Effector memory CD8-positive, alpha-beta T cell (primary cell): ENCODE measurements around the gene ANO1.

Experiments
- ATAC-seq: fragments of 150-1000 bp; cut with Tn5 transposase; replicated peaks from 2 replicates; pipeline ENCODE4 v1.10.0; 2021; ENCODE audit warnings: mild to moderate bottlenecking, moderate library complexity
- DNase-seq, 3 experiments: peaks; one replicate each; pipeline ENCODE4 v3.0.0; 2021
- H3K27ac Mint-ChIP-seq, 2 donors: one replicate each; pipeline ENCODE4 v1.8.0; 2022; ENCODE audit warnings: mild to moderate bottlenecking in 2 of 2, mixed read lengths in 2 of 2, moderate library complexity in 2 of 2
- H3K27me3 Mint-ChIP-seq, 2 donors: one replicate each; pipeline ENCODE4 v1.8.0; 2022; ENCODE audit warnings: mixed read lengths in 2 of 2
- H3K36me3 Mint-ChIP-seq: one replicate; pipeline ENCODE4 v1.8.0; 2022; ENCODE audit warnings: mild to moderate bottlenecking, moderate library complexity, mixed read lengths; ENCODE audit not compliant: insufficient read depth
- H3K4me1 Mint-ChIP-seq, 2 donors: one replicate each; pipeline ENCODE4 v1.8.0; 2022; ENCODE audit warnings: low read depth in 2 of 2, mixed read lengths in 2 of 2
- H3K4me3 Mint-ChIP-seq, 2 donors: one replicate each; pipeline ENCODE4 v1.8.0; 2022; ENCODE audit warnings: mild to moderate bottlenecking in 2 of 2, mixed read lengths in 2 of 2, moderate library complexity in 2 of 2
- H3K9me3 Mint-ChIP-seq, 2 donors: one replicate each; pipeline ENCODE4 v1.8.0; 2022; ENCODE audit warnings: mixed read lengths in 2 of 2

The ANO1 gene

DNA sequence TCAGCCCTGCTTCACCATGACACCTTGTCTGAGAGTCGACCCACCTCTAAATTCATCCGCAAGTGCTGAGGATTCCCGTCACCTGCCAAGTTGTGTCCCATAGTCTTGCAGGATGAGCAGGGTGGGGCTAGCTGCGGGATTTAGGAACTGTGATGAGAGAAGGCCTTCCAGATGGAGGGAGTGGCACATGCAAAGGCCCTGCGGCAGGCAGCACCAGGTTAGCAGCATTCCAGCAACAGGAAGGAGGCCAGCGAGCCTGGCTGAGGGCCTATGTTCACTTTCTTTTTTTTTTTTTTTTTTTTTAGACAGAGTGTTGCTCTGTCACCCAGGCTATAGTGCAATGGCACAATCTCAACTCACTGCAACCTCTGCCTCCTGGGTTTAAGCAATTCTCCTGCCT, 31.8 kb downstream of the ANO1 start:
- Mint-ChIP-seq H3K9me3 (no peaks in the 10 kb centered on the region), H3K4me3 (no peak overlapping the region), H3K27me3 (peaks cover 15 to 93% of the 10 kb centered on the region in 2 donors), H3K4me1 (peaks cover 0 to 9% of the 10 kb centered on the region in 2 donors), H3K36me3 (no peaks in the 10 kb centered on the region), H3K27ac (no peak overlapping the region)
- ATAC-seq (no peak), DNase-seq (no peak)

DNA sequence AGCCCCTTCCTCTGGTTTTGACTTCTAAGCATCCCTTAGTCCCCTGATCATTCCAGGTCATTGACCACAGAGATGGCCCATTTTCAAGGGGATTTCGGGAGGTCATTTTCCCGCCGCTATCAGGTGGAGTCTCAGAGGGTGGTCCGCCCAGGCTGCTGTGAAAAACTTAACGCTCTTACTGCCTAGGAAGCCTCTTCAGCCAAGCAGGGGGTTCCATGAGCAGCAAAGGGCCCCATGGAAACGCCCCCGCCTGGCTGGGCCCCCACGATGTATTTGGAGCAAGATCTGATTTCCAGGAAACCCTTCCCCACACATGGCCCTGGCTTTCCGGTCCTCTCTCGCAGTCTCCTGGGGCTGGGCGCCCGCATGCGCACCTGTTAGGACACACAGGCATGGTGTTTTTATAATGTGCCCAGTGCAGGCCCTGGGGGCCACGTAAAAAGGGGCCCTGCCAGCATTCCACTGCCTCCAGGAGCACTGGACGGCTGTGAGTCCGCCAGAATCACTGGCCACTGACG, 32.5 kb downstream of the ANO1 start:
- H3K27me3 Mint-ChIP-seq: peaks cover 15 to 92% of the 10 kb centered on the region in 2 donors
- no peak overlapping the region for H3K4me3 Mint-ChIP-seq
- DNase-seq: no peak
- H3K4me1 Mint-ChIP-seq: peaks cover 0 to 9% of the 10 kb centered on the region in 2 donors
- H3K27ac Mint-ChIP-seq: no peak overlapping the region
- no peaks in the 10 kb centered on the region for H3K36me3 Mint-ChIP-seq
- no peak for ATAC-seq
- no peaks in the 10 kb centered on the region for H3K9me3 Mint-ChIP-seq

DNA sequence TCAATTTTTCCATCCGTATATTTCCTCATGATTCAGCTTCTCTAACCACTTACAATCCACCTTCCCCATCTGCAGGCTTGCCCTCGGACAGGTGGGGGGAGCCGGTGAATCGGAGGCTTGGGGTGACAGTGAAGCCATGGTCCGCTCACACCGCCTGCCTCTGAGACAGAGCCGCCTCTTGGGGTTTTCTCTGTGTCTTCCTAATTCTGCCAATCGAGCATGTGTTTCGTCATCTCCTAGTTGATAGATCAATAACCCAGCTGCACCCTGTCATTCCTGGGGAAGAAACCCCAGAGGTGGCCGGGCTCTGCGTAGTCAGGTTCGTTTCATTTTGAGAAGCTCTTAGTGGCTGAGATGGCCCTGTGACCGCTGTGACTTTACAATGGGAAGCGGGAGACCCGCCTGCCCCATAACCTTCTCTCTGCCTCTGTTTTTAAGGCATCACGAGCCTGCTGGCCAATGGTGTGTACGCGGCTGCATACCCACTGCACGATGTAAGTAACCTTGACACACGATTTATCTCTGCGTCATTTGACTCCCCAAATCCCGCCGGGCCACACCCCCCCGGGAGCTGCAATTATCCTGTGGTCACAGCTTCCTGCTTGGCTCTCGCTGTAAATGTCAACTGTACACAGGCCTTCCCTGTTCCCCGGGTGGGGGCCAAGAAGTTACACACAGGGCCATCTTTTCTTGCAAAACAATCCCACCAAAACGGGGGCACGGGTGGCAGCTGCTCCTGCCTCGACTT, 33.3 kb downstream of the ANO1 start:
- Mint-ChIP-seq H3K4me3 (peak overlapping the region in 1 of 2 donors; percentile 42), H3K4me1 (peaks cover 0 to 9% of the 10 kb centered on the region in 2 donors), H3K36me3 (no peaks in the 10 kb centered on the region), H3K27ac (no peak overlapping the region), H3K27me3 (peaks cover 19 to 93% of the 10 kb centered on the region in 2 donors), H3K9me3 (no peaks in the 10 kb centered on the region)
- no peak for ATAC-seq
- no peak for DNase-seq

DNA sequence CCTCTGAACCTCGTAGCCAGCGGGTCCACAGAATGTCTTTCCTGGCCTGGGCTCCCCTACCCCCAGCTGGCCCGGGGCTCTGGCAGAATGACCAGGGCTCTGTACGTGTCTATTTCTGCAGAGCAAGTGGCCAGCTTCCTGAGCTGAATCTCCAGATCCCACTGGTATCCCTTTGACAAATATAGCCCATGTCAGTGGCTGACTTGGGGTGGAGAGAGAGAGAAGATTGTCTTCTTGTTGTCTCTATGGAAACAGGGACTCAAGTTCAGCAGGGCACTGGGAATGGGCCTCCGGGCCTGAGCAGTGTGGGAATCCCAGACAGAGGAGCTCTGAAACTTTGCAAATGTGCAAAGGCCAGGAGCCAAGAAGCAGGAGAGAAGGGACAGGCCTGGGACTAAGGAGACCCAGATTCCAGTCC, 33.9 kb downstream of the ANO1 start:
- ATAC-seq (no peak), DNase-seq (no peak)
- Mint-ChIP-seq H3K4me3 (peak overlapping the region in 1 of 2 donors; percentile 14), H3K36me3 (no peaks in the 10 kb centered on the region), H3K27ac (no peak overlapping the region), H3K27me3 (peaks cover 19 to 93% of the 10 kb centered on the region in 2 donors), H3K9me3 (no peaks in the 10 kb centered on the region), H3K4me1 (peaks cover 0 to 9% of the 10 kb centered on the region in 2 donors)

DNA sequence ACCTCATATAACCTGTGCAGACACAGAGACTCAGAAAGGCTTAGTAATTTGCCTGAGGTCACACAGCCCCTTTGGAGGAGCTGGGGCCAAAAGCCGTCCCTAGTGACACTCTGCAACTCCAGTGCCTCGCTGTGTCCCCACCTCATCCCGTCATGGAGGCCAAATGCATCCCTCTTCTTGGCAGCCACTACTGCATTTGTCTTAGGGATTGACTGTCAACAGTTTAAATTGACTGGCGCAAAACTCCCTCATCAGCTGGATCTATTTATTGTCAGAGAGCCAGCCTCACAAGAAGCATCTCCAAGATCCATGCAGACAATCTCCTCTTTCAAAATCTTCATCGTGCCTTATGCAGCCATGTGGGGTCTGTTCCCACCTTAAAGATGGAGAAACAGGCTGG, 35.7 kb downstream of the ANO1 start:
- no peak overlapping the region for H3K27ac Mint-ChIP-seq
- H3K36me3 Mint-ChIP-seq: no peaks in the 10 kb centered on the region

DNA sequence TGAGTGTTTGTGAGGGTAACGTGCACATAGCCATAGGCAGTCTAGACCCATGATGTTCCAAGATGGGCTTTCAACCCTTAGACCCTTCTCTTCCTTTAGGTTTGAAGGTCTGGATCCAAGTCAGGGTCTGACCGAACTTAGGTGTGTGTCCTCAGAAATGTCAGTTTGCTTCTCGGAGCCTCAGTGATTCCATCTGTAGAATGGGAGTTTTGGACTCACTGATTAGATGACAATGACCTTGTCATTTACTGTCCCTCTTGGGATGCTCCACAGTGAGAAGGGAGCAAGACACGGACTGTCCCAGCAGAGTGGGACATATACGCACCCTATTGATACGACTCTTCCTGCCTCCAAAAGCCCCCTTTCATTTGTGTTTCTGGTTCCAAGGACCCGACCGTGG, 37.7 kb downstream of the ANO1 start:
- H3K9me3 Mint-ChIP-seq: peaks cover 5 to 20% of the 10 kb centered on the region in 2 donors
- DNase-seq (no peak), ATAC-seq (no peak)
- peaks cover 34 to 83% of the 10 kb centered on the region in 2 donors for H3K27me3 Mint-ChIP-seq
- peaks cover 0 to 9% of the 10 kb centered on the region in 2 donors for H3K4me1 Mint-ChIP-seq
- H3K27ac Mint-ChIP-seq: no peak overlapping the region
- H3K36me3 Mint-ChIP-seq: no peaks in the 10 kb centered on the region
- H3K4me3 Mint-ChIP-seq: no peak overlapping the region

More for the DNA sequence above, 35.7 kb downstream of the ANO1 start:
- Mint-ChIP-seq H3K4me1 (peaks cover 0 to 9% of the 10 kb centered on the region in 2 donors), H3K4me3 (no peak overlapping the region), H3K9me3 (peaks cover 2 to 9% of the 10 kb centered on the region in 2 donors), H3K27me3 (peaks cover 33 to 94% of the 10 kb centered on the region in 2 donors)
- DNase-seq: no peak
- no peak for ATAC-seq

DNA sequence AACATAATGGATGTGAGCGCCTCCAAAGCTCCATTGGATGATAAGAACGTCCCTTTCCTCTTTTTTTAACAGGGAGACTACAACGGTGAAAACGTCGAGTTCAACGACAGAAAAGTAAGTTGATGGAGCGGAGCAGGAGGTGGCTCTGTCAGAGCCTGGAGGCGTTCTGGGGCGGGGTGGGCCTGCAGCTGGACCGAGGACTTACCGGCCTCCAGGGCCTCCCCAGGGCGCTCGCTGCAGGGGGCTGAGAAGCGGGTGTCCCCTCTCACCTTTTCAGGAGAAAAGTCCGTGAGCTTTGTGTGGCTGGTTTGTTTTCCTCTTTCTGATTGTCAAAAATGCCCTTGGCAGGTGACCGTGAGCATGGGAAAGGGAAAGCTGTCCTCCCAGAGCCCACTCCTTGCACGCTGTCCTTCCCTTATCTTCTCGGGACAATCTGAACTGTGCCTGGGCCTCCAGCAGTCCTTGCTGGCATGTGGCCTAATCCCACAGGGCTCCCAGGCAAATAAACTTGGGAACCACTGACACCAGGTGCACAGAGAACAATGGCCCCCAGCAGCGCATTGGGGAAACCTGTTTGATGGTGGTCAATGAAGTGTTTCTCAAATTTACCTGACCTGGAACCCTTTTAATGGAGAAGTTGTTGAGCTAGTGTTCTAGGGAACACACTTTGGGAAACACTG, 38.4 kb downstream of the ANO1 start:
- no peaks in the 10 kb centered on the region for H3K36me3 Mint-ChIP-seq
- ATAC-seq (no peak), DNase-seq (no peak)

DNA sequence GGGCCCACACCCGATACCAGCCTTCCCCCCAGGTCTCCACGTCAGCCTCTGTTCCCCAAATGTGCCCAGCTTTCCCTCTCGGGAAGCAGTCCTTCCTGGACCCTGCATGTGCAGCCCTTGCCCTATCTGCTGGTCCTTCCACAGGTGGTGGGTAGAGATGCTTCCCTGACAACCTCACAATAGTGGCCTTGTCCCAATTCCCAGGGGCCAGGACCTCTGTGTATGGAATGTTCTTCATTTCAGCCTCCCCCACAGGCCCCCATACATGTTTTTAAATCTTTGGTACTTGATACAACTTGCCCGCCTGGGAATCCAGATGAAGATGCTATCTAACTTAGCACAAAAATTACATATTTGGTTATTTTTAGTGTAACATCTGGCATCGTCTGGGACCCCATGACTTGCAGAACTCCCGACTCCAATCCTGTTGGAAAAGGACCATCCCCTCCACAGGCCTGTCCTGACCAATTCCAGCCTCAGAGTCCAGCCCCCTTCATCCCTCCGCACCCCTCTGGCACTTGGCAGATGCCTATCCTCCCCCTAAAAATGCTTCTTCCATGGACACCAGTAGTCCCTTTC, 39.5 kb downstream of the ANO1 start:
- DNase-seq (no peak), ATAC-seq (no peak)
- peaks cover 5 to 20% of the 10 kb centered on the region in 2 donors for H3K9me3 Mint-ChIP-seq
- H3K4me3 Mint-ChIP-seq: no peak overlapping the region
- no peaks in the 10 kb centered on the region for H3K36me3 Mint-ChIP-seq
- no peak overlapping the region for H3K27ac Mint-ChIP-seq
- H3K4me1 Mint-ChIP-seq: no peaks in the 10 kb centered on the region
- H3K27me3 Mint-ChIP-seq: peaks cover 27 to 64% of the 10 kb centered on the region in 2 donors

More for the DNA sequence above, 38.4 kb downstream of the ANO1 start:
- no peak overlapping the region for H3K4me3 Mint-ChIP-seq
- H3K27ac Mint-ChIP-seq: no peak overlapping the region
- peaks cover 5 to 20% of the 10 kb centered on the region in 2 donors for H3K9me3 Mint-ChIP-seq
- peaks cover 28 to 75% of the 10 kb centered on the region in 2 donors for H3K27me3 Mint-ChIP-seq
- peaks cover 0 to 5% of the 10 kb centered on the region in 2 donors for H3K4me1 Mint-ChIP-seq

DNA sequence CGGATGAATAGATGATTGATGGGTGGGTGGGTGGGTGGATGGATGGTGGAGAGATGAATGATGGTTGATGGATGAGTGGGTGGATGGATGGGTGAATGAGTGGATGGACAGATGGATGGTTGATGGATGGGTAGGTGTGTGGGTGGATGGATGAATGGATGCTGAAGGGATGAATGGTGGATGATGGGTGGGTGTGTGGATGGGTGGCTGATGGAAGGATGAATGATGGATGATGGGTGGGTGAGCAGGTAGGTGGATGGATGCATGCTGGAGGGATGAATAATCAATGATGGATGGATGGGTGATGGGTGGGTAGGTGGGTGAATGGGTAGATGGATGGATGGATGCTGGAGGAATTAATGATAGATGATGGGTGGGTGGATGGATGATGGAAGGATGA, 40.5 kb downstream of the ANO1 start:
- H3K4me3 Mint-ChIP-seq: no peak overlapping the region
- ATAC-seq: no peak
- no peak overlapping the region for H3K27ac Mint-ChIP-seq
- no peaks in the 10 kb centered on the region for H3K36me3 Mint-ChIP-seq
- H3K27me3 Mint-ChIP-seq: peaks cover 26 to 55% of the 10 kb centered on the region in 2 donors
- peaks cover 5 to 20% of the 10 kb centered on the region in 2 donors for H3K9me3 Mint-ChIP-seq
- H3K4me1 Mint-ChIP-seq: no peaks in the 10 kb centered on the region
- no peak for DNase-seq

DNA sequence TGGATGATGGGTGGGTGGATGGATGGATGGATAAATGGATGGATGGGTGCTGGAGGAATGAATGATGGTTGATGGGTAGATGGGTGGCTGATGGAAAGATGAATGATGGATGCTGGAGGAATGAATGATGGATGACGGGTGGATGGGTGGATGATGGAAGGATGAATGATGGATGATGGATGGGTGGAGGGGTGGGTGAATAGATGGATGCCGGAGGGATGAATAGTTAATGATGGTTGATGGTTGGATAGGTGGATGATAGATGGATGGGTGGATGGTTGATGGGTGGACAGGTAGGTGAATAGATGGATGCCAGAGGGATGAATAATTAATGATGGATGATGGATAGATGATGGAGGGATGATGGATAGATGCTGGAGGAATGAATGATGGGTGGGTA, 41.4 kb downstream of the ANO1 start:
- DNase-seq (no peak), ATAC-seq (no peak)
- H3K27ac Mint-ChIP-seq: no peak overlapping the region
- no peaks in the 10 kb centered on the region for H3K4me1 Mint-ChIP-seq
- no peaks in the 10 kb centered on the region for H3K36me3 Mint-ChIP-seq
- H3K27me3 Mint-ChIP-seq: peaks cover 27 to 46% of the 10 kb centered on the region in 2 donors
- H3K4me3 Mint-ChIP-seq: no peak overlapping the region
- peaks cover 5 to 20% of the 10 kb centered on the region in 2 donors for H3K9me3 Mint-ChIP-seq

DNA sequence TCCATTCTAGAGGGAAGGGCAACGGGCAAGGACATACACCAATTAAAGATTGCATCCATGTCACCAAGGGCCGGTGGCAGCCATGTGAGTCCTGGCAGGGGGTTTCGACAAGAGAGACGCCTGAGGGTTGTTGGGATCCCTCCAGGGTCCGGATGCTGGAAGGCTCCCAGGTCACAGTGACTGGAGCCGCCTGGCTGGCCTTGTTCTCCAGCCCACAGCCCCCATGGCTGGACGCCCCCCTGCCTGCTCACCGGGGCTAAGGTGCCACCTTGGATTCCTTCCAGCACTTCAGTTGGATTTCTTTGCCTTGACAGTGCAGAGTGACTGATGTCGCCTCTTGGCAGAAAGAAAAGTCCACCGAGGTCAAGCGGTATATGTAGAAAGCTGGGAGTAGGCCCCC, 42.6 kb downstream of the ANO1 start:
- Mint-ChIP-seq H3K27ac (no peak overlapping the region), H3K36me3 (no peaks in the 10 kb centered on the region), H3K4me1 (no peaks in the 10 kb centered on the region), H3K27me3 (peaks cover 27 to 37% of the 10 kb centered on the region in 2 donors), H3K9me3 (peaks cover 5 to 20% of the 10 kb centered on the region in 2 donors), H3K4me3 (no peak overlapping the region)
- ATAC-seq (no peak), DNase-seq (no peak)

DNA sequence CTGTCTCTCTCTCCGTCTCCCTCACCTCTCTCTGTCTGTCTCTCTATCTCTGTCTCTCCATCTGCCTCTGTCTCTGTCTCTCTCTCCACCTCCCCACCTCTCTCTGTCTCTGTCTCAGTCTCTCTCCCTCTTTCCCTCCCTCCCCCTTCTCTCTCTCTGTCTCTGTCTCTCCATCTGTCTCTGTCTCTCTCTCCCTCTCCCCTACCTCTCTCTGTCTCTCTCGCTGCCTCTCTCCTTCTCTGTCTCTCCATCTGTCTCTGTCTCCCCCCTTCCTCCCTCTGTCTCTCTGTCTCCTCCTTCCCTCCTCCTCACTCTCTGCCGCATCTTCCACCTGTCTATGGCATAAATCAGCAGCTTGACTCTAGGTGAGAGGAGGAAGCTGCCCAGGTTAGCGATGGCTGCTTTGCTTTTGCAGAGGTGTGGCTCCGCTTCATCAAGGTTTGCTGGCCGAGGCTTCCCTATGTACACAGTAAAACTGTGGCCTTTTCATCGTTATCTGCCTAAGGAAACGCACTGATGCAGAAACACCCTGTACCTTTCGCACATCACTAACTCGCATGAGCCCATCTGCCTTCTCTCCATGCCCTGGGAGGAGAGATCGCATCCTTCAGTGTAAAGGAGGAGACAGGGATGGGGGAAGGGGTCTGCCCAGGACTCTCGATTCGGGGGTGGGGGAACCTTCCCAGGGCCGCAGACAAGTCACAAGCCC, 44.5 kb downstream of the ANO1 start:
- H3K4me1 Mint-ChIP-seq: no peaks in the 10 kb centered on the region
- peaks cover 5 to 20% of the 10 kb centered on the region in 2 donors for H3K9me3 Mint-ChIP-seq
- no peak overlapping the region for H3K4me3 Mint-ChIP-seq
- no peaks in the 10 kb centered on the region for H3K36me3 Mint-ChIP-seq
- no peak overlapping the region for H3K27ac Mint-ChIP-seq
- no peak for ATAC-seq
- H3K27me3 Mint-ChIP-seq: peaks cover 17% of the 10 kb centered on the region in 2 donors
- DNase-seq: no peak

DNA sequence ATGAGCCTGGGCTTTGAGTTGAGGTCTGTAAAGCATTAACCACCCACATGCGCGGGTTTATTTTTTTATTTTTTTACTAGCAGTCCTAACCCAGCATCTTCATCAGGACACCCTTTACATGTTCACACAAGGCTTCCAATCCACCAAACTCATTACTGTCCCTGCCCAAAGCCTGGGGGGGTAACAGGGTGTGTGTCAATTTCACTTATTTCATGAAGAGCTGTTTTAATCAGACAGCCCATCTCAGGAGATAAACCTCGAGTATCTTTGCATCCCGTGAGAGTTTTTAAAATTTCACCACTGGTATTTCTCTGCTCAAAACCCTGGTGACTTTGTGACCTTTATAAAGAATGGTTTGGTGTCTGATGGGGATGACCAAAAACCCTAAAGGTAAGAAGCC, 45.6 kb downstream of the ANO1 start:
- peaks cover 0 to 1% of the 10 kb centered on the region in 2 donors for H3K4me1 Mint-ChIP-seq
- DNase-seq (no peak), ATAC-seq (no peak)
- H3K27me3 Mint-ChIP-seq: peaks cover 6 to 9% of the 10 kb centered on the region in 2 donors
- no peak overlapping the region for H3K27ac Mint-ChIP-seq
- no peak overlapping the region for H3K4me3 Mint-ChIP-seq
- H3K9me3 Mint-ChIP-seq: peaks cover 3 to 12% of the 10 kb centered on the region in 2 donors
- no peaks in the 10 kb centered on the region for H3K36me3 Mint-ChIP-seq
